ENCODE measurements around the gene PAGE1. TPM values are rescaled to one million over a fixed set of nuclear protein-coding genes. Genes with fewer than 3 reads are reported as not detected.

PAGE1 gene
- total RNA-seq, 4 donors from 2014 or later, result not detected

GRCh38 chrX:49661881-49662280 is 33.9 kb downstream of the PAGE1 start:
- no peaks in the 10 kb centered on the region for H3K4me1 ChIP-seq
- H3K9me3 ChIP-seq, result peaks cover 0 to 5% (median 0%) of the 10 kb centered on the region in 4 donors
- WGBS, result 81% methylated on average over 4 of the region's 4 CpGs
- TF ChIP-seq POLR2AphosphoS5 (IDR thresholded peaks at IDR 0.05) (no peak), POLR2A (IDR thresholded peaks at IDR 0.05; ENCODE audit: low read depth) (no peak), CTCF (IDR thresholded peaks at IDR 0.05) (no peak)
- H3K4me3 ChIP-seq, result no peak overlapping the region
- no peaks in the 10 kb centered on the region for H3K36me3 ChIP-seq
- H3K27ac ChIP-seq (replicated peaks in 1 of 4), result no peak overlapping the region
- DNase-seq (ENCODE audit: extremely low spot score), result no peak
- H3K27me3 ChIP-seq, result no peaks in the 10 kb centered on the region
- intact Hi-C loops (cut with DNase I), result no loop called here

- no peaks in the 10 kb centered on the region for H3K9me3 ChIP-seq
- no peaks in the 10 kb centered on the region for H3K4me1 ChIP-seq
- no peak overlapping the region for H3K27ac ChIP-seq (replicated peaks in 1 of 4)
- TF ChIP-seq EP300 (IDR thresholded peaks at IDR 0.05), result no peak
- TF ChIP-seq POLR2AphosphoS5 (IDR thresholded peaks at IDR 0.05), result no peak
- TF ChIP-seq CTCF (IDR thresholded peaks at IDR 0.05), result no peak
- no peak for DNase-seq (ENCODE audit: extremely low spot score)
- H3K27me3 ChIP-seq, result no peaks in the 10 kb centered on the region
- H3K4me3 ChIP-seq, result no peak overlapping the region
- 60% methylated on average over 4 of the region's 4 CpGs for WGBS
- no peaks in the 10 kb centered on the region for H3K36me3 ChIP-seq
- intact Hi-C loops (cut with DNase I), result no loop called here
Measured at GRCh38 chrX:49659771-49660170, 36.0 kb downstream of the PAGE1 start.

GRCh38 chrX:49656533-49656932 is 39.3 kb downstream of the PAGE1 start:
- no peak overlapping the region for H3K4me3 ChIP-seq
- H3K4me1 ChIP-seq, result no peaks in the 10 kb centered on the region
- H3K9me3 ChIP-seq, result no peaks in the 10 kb centered on the region
- no peaks in the 10 kb centered on the region for H3K36me3 ChIP-seq
- H3K27me3 ChIP-seq, result no peaks in the 10 kb centered on the region
- intact Hi-C loops (cut with DNase I), result no loop called here
- no peak overlapping the region for H3K27ac ChIP-seq (replicated peaks in 1 of 4)
- 67% methylated on average over 3 of the region's 3 CpGs for WGBS
- TF ChIP-seq EP300 (IDR thresholded peaks at IDR 0.05) (no peak), CTCF (IDR thresholded peaks at IDR 0.05) (no peak), POLR2AphosphoS5 (IDR thresholded peaks at IDR 0.05) (no peak), POLR2A (IDR thresholded peaks at IDR 0.05; ENCODE audit: low read depth) (no peak)
- no peak for DNase-seq (ENCODE audit: extremely low spot score)

- no peak for DNase-seq (ENCODE audit: extremely low spot score)
- Histone ChIP-seq H3K27ac (replicated peaks in 1 of 4) (no peak overlapping the region), H3K9me3 (no peaks in the 10 kb centered on the region), H3K4me3 (no peak overlapping the region), H3K27me3 (peaks cover 0 to 5% (median 0%) of the 10 kb centered on the region in 4 donors), H3K36me3 (no peaks in the 10 kb centered on the region), H3K4me1 (no peaks in the 10 kb centered on the region)
- WGBS, result 57% methylated on average over 3 of the region's 8 CpGs
- intact Hi-C loops (cut with DNase I), result no loop called here
- TF ChIP-seq CTCF (IDR thresholded peaks at IDR 0.05), result no peak
- TF ChIP-seq EP300 (IDR thresholded peaks at IDR 0.05), result no peak
- no peak for TF ChIP-seq POLR2A (IDR thresholded peaks at IDR 0.05; ENCODE audit: low read depth)
- no peak for TF ChIP-seq POLR2AphosphoS5 (IDR thresholded peaks at IDR 0.05)
Measured at GRCh38 chrX:49644991-49645637, 50.7 kb downstream of the PAGE1 start.

Other genes starting within 250 kb of the PAGE1 start
- not detected for gene GAGE12C, start 163.8 kb downstream of the PAGE1 start, total RNA-seq
- not detected for gene GAGE12D, start 154.3 kb downstream of the PAGE1 start, total RNA-seq
- not detected for gene GAGE12E, start 144.7 kb downstream of the PAGE1 start, total RNA-seq
- gene GAGE12F, start 135.1 kb downstream of the PAGE1 start, total RNA-seq, result not detected
- gene GAGE12G, start 125.6 kb downstream of the PAGE1 start, total RNA-seq, result not detected
- gene GAGE12H, start 116.0 kb downstream of the PAGE1 start, total RNA-seq, result not detected
- not detected for gene GAGE2A, start 106.5 kb downstream of the PAGE1 start, total RNA-seq
- gene GAGE1, start 97.0 kb downstream of the PAGE1 start, total RNA-seq, result not detected
- 1 to 10 TPM in 3 of 4 donors, not detected in 1; 1.4 to 4.2 (median 2.1) TPM for gene PAGE4, start 133.3 kb upstream of the PAGE1 start, total RNA-seq
- gene USP27X, start 183.5 kb upstream of the PAGE1 start, total RNA-seq, result 1 to 10 TPM; 2.9 to 5.2 (median 4.5) TPM
- gene CLCN5, start 226.6 kb upstream of the PAGE1 start, total RNA-seq, result 1 to 10 TPM; 2.7 to 4.4 (median 3.6) TPM